IPS-NIHi7 (cell line): ENCODE results near the gene TNS1.

Experiments
- DNase-seq: peaks from one replicate; pipeline ENCODE4 v3.0.0; 2012; ENCODE audit warnings: mixed read lengths; ENCODE audit errors: extremely low spot score

TNS1 gene

DNA sequence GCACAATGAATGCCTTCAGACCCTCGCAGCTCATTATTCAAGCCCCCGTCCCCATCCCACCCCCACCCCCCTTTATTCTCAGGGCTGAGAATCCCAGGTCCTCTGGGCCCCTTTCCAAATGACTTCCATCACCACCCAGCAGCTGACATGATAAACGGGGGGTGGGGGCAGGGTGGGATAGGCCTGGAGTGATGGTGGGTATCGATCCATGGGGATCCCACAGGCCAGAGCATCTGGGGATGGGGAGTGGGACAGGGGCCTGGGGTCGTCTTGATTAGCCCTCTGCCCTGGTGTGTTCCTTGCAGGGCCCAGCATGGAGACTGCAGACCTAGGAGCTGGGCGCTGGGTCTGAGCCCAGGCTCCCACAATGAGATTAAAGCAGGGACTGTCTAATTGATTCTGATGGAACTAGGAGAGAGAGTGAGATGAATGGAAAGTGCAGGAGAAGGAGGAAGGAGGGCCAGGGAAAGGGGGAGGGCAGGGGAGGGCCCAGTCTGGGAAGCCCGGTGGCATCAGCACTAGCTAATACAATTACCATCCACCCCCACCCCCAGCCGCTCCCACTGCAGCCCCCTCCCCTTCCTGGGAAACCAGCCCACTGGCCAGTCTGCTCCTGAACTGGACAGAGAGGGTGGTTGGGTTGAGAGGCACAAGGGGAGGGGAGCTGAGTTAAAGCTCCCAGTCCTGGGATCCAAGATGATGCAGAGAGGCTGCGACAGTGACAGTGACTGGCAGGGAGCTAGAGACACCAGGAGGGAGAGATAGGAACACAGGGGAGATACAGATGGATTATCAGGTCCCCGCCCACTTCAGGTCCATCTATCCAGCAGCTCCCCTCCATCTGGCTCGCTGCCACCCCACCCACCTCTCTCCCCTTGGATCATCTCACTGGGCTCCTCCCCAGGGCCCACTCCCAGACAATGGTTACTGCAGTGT, 13.1 kb upstream of the TNS1 start:
- DNase-seq = no peak

DNA sequence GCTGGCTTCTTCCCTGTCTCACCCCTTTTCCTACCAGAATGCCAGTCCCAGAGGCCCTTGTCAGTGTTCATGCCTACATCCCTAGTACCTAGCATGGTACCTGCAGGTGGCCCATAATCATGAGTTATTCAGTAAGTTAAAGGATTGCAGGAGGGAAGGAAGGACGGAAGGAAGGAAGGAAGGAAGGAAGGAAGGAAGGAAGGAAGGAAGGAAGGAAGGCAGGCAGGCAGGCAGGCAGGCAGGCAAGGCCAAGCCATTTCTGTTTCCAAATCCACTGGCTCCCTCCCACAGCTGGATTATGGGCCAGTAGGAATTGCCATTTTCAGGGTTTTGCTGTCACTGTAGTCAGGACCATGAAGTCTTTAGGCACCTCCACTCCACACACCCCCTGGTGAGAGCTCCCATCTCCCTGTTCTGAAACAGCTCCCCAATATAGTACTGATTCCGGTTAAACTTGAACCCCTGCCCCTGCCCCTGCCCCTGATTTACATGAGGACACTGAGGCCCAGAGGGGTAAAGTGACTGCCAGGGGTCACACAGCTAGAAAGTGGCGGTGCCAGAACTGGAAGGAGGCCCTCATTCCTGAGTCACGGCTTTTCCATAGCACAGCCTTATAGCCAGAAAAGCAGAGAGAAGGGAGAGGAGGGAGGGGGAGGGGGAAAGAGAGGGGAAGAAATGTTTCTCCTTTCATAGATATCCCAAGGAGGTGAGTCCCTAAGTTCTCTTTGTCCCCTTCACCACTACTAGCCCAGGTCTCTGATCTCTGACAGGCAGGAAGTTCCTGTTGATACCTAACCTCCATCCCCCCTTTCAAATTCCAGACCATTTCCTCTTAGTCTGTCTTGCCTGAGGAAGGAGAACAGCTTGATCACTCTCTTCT, 12.2 kb upstream of the TNS1 start:
- DNase-seq = no peak

DNA sequence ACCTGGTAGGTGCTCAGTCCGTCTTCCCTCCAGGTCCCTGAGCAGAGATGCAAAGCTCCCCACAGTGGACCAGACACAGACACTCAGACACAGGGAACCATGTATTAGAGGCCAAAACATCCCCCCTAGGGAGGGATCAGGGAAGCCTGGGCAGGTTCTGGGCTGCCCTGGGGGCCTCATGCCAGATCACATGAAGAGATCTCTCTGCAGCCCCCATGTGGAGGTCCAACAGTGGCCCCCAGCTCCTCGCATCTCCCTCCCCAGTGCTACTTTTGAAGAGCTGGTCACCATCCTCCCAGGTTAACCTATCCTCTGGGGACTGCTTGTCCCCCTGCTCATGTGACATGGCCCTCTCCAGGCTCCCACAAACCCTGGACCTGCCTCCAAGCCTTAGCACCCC, 10.5 kb upstream of the TNS1 start:
- no peak for DNase-seq

DNA sequence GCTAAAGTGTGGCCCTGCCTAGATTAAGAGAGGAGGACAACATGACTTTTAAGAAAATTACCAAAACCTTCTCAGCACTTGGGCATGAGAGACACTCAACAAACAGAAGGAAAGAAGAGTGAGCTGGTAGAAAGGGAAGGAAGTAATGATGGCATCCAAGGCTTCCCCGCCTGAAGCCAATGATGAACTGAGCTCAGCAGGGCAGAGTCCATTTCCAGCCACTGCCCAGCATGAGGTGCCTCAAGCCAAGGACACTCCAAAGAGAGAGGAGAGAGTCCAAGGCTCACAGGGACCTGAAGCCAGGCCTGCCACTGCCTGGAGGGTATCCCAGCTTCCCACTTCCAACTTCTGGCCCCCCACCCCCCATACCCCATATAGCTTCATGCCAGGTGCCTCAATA, 9.5 kb upstream of the TNS1 start:
- no peak for DNase-seq

DNA sequence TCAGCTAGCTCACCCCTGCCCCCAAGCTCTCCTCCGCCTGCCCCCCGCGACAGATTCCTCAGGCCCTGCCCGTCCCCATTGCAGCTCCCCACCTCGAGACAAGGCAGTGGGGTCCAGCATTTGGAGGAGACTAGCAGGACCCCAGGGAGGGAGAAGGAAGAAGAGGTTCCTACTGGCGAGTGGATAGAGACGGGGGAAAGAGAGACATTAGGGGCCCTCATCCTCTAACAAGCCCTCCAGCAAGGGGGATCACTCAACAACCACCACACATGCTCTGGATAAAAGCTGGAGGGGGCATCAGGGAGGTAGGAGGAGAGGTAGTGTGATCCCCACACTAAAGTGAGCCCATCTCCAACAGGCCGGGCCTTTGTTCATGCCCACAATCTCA, 8.9 kb upstream of the TNS1 start:
- no peak for DNase-seq

DNA sequence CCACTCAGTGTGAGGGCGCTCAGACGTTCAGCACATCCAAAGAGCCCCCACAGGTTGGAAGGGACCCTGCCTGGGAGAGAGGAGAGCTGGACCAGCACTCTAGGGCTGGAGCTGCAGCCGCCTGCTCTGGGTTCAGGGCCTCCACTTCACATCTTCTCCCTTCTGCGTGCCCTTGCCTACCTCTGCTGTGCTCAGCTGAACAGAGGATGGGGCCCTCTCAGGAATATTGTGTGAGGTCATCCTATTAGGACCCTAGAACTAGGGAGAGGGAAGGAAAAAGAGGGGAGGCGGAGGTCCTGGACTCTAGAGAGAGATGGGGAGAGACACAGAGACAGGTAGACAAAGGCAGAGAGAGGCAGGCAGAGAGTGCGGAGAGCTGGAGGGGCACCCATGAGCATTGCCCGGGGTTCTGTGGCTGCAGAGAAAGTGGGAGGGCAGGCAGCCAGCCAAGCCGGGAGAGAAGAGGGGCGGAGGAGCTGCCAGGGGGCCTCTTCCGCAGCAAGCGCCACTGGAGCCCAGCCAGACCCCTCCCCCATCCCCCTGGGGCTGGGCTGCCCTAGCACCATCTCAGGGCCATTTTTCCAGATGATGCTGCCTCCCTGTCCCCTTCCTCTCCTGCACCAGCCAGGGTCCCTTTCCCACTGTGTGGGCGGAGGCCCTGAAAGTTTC, 8.3 kb upstream of the TNS1 start:
- DNase-seq = peak; percentile 62

DNA sequence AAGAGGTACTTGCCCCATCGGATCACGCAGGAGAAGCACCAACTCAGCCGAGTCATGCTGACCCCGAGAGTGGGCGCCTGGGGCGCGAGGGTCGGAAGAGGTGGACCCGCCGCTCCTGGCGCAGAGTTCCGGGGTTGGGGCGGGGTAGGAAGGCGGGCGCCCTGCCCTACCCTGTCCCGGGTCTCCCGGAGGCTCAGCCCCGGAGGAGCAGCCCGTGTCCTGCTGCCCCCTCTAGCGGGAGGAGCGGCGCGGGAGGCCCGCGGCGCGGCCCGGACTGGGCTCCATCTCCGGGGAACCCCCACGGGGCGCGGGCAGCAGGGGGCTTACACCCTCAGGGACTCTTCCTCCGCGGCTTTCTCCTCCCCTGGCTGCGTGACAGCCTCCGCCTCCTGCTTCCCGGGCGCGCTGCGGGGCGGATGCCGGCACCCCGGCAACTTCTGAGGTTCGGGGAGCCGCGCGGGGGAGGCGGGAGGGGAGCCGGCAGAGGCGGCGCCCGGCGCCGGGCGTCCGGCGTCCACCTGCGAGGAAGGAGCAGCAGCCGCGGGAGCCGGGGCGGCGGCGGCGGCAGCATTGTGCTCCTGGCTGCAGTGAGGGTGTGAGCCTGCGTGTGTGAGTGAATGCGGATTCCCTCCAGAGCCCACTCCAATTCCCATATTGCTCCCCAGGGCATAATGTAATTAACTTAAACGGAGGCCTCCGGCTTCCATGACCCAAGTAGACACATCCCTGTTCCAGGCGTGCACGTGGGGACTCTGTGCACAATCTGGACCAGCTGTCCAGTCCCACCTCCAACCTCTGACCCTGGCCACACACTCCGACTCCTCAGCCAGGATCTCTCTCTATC, 7.6 kb upstream of the TNS1 start:
- peak; percentile 82 for DNase-seq

DNA sequence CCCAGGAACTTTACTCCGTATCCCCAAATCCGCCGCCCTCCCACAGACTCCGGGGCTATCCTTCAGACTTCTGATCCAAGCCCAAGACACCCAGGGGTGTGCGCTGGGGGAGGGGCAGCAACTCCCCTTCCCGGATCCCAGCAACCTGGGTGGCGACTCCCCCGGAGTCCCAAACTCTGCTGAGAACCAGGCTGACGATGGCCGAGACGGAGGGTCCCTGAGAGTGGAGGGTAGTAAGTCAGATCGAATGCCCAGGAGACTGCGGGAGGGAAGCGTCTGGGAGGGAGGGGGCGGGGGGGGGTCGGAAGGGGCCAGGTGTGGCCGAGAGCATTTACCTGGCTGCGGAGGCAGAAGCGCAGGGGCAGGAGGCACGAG, 7.0 kb upstream of the TNS1 start:
- no peak for DNase-seq

DNA sequence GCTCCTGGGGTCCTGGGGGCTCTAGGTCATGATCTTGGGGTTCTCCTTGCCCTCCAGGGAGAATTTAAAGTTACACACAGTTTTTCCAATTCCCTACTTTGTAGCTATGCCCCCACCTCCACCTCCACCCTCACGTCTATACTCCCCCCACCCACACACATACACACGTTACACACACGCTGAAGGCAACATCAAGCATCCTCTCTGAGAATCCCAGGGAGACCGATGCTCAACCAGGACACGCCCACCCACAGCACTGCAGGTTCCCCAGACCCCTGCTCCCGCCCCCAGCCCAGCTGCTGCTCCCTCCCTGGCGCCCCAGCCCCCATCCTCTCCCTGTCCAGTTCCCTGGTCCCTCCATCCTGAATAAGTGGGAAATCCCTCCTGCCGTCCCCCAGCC, 6.4 kb upstream of the TNS1 start:
- DNase-seq = no peak

DNA sequence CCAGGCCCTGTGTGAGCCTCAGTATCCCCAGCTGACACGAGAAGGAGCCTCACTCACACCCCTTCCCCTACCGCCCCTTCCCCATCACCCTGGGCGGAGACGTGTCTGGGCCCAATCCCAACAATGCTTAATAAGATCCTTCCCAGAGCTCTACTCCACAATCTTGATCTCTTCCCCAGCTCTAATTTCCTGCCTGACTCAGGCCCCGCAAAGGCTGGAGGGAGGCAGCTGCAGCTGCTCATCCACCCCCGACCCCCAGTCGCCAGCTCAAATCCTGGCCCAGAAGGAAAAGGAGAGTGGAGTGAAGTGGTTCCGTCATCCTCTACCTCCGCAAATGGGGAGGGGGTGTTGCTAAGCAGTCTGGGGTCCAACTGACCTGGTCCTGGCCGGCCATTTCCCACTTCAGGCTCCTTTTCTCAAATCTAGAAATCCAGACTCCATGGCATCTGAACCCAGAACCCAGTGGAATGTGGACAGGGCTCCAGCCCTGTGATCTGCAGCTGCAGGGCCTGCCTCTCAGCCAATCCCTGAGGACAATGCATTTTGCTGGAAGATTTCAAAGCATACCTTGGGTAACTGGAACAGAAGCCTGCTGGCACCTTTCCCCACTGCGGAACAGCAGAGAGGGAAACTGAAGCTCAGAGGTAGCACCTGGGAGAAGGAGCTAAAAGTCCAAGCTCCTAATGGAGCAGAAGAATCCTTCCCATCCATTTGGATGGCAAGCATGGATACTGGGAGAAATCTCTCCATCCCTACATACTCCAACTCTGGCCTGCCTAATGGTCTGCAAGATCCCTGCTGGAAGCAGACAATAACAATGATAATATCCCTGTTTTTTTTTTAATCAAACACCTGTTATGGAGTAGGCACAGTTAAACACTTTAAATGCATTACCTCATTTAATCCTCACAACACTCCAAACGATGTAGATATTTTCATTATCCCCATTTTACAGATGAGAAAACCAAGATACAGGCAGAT, 5.6 kb upstream of the TNS1 start:
- DNase-seq = no peak

DNA sequence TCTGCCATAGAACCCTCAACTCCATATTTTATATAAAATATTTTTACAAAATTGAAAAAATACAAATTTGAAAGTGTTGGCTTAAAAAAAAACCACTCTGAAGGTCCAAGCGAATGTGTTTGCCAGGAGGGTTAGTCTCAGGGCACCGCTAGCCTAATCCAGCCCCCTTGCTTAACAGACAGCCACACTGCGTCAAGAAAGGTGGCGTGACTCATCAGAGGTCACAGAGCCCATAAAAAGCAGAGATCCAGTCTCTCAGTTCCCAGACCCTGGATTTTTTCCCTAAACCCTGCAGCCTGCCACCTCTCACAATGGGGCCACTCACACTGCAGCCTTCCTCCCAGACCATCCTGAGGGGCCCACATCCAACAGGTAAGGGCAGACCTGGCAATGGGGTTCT, 3.9 kb upstream of the TNS1 start:
- DNase-seq = no peak

DNA sequence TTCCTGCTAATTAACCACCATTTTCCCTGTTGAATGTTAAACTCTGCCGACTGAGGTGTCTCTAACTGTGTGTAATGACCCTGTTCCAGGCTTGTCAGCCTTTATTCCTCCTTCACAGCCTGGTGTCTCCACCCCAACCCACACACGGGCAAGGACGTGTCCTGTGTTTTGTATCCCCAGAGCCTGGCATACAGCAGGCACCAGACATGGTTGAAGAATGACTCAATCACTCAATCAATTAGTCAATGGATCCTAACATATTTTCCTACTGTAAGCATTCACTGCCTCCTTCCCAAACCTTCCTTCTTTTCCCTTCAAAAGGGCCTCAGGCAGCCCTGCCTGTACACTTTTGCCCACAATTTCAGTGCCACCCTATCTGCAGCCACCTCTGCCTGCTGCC, 2.7 kb upstream of the TNS1 start:
- no peak for DNase-seq

DNA sequence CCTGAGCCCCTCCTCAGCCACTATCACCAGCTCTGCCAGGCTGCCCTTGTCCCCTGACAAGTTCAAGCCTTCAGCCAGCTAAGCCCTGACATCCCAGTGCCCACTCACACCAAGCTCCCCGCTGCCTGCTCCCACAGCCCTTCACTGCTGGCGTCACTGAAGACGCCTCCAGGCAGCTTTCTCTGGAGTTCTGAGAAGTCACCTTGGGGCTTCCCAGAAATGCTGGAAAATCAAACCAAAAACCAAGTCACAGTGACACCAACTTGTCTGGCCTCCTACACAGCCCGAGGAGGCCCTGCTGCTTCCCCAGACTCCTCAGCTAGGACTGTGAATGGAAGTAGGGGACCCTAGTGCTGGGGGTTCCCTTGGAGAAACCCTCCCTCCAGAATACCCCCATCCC, 2.2 kb upstream of the TNS1 start:
- DNase-seq = no peak

DNA sequence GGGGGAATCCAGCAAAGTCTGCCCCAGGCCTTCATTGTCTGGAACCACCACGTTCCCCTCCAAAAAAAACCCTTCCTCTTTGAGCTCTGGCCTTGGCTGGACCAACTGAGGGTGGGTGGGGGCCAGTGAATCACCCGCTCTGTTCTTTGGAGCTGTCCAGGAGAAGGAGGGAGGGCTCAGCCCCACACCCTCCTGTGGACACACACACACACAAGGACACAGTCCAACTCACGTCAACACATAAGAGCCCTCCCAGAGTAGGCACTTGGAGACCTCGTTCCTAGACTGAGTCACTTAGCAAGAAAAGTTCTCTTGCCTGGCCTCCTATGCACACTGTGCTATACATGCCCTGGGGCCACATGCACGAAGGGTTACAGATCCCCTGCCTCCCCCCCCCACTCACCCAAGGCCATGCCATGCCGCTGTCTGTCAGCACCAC, 1.2 kb upstream of the TNS1 start:
- no peak for DNase-seq

DNA sequence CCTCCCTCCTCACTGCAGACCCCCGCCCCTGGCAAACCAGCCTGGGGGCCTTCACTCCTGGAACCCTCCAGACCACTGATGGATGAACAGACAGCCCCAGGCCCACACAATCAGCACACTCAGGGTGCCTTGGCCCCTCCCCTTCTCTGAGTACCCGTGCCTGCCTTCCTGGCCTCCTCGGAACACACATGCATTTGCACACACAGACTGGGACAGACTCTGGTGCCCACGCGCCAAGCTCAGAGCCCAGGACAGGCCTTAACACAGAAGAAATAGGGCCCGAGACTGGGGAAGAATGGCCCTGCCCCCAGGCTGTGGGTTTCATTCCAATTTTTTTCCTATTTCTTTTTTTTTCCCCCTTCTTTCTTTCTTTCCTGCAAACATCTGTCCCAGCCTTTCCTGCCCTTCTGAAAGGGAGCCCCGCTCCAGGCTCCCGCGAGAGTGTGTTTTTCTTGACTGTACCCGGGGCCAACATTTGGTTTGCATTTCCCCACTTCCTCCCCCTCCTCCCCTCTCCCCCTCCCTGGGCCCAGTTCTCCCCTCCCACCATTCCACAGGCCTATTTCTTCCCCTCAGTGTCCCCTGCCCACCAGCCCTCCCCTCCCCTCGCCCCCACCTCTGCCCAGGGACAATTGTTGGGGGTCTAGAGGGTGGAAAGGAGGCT, 618 bp upstream of the TNS1 start:
- DNase-seq = no peak

DNA sequence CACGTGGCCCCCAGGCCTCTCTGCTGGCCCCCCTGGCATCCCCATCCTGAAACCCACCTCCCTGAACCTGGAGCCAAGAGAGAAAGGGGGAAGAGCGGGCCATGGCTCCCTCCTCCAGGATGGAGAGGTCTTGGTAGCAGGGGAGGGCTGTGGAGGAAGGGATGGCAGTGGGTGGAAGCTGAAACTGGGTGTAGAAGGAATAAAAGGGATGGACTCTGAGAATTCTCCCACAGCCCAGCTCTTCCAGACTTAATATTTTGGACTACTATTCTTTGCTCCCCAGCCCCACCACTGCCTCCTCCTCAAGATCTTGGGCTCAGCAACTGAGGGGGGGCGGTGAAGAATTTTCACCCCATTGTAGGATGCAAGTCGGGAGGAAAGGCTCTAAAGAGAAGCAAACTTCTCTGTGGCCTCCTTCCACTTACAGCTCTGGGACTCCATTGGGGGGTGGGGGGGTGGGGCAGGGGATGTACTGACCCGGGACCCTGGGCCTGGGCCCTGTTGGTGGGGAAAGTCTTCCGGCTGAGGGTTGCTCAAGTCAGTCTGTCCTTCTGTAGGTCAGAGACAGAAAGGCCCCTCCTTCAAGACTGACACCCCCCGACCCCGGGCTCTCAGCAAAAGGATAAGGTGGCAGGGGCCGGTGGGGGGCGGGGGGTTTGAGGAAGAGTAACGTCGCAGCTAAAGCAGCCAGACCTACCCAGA, 501 bp downstream of the TNS1 start:
- DNase-seq = no peak

DNA sequence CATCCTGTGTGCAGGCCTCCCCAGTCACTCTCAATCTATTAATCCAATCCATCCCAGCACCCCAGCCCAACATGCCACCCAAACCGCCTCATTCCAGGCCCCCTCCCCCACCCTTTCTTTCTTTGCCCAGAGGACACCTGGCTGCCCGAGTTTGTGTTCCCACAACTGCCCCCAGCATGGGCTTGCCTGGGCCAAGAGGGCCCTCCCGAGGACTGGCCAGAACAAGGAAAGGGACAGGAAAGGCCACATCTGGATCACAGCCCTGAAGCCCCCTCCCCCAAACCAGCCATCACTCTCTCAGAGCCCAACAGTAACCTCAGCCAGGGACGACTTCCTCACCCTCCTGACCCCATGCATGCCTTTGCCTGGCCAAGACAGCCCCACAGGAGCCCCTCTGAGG, 1.2 kb downstream of the TNS1 start:
- DNase-seq = no peak

DNA sequence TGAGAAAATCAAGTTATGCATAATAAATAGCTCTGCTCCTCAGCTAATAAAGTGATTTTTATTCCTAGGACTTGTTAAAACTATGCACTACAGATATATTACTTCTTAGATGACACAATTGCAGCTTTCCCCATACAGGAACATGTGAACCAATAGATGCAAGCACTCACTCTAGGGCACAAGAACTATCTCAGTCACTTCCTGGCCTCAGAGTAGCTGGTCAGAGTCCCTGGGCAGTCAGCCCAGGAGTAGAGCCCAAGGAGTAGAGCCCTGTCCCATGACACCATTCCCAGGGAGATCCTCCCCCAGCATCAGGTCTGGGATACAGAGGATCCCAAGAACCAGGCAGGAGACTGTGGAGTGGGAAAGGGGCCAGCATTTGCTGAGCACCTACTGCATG, 2.7 kb downstream of the TNS1 start:
- no peak for DNase-seq

DNA sequence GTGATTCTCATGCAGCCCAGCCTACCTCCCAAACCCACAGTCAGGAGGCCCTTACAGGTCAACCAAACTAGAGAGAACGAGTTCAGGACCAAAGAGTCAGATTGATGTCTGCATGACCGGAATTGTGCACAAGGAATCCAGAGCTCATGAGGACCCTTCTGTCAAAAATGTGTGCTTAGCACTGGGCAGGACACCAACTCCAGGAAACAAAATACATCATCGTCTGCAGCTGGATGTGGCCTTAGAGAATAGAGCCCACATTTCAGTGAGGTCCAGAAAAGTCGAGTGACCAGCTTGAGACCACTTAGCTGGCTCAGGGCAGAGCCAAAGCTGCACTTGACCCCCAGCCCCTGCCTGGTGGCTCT, 3.2 kb downstream of the TNS1 start:
- no peak for DNase-seq
